ENCODE results near the gene SYTL3.

DNA sequence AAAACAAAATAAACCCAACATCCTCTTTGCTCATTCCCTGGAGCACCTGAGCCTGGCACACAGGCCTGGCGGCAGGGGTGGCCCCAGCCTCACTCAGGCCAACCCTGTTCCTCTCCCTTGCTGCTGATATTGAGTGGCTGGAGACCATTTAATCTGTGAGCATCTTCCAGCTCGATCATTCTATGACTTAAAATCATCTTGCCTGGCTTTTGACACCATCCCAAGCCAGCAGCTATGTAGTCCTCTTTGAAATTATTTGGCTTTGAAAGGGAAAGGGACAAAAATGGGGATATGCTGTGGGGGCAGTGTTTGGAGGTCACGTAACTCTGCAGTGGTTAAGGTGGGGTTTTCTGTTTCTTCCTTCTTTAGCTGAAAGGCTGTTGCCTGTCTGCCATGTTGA, 146.5 kb downstream of the SYTL3 start:
- no peak for TF ChIP-seq POLR2A (IDR thresholded peaks at IDR 0.05; ENCODE audit: low read length)
- TF ChIP-seq GATA1 (IDR thresholded peaks at IDR 0.05; ENCODE audit: low read depth, low read length): no peak
